LNCAP (cell line): ENCODE results near the gene DNM2.

ENCODE experiments used
- TF ChIP-seq, protein P1 (sequence below): fragments of 450-650 bp; IDR thresholded peaks from 2 replicates; pipeline ENCODE4 v1.5.1; 2017; ENCODE audit warnings: mild to moderate bottlenecking

DNM2 gene

DNA sequence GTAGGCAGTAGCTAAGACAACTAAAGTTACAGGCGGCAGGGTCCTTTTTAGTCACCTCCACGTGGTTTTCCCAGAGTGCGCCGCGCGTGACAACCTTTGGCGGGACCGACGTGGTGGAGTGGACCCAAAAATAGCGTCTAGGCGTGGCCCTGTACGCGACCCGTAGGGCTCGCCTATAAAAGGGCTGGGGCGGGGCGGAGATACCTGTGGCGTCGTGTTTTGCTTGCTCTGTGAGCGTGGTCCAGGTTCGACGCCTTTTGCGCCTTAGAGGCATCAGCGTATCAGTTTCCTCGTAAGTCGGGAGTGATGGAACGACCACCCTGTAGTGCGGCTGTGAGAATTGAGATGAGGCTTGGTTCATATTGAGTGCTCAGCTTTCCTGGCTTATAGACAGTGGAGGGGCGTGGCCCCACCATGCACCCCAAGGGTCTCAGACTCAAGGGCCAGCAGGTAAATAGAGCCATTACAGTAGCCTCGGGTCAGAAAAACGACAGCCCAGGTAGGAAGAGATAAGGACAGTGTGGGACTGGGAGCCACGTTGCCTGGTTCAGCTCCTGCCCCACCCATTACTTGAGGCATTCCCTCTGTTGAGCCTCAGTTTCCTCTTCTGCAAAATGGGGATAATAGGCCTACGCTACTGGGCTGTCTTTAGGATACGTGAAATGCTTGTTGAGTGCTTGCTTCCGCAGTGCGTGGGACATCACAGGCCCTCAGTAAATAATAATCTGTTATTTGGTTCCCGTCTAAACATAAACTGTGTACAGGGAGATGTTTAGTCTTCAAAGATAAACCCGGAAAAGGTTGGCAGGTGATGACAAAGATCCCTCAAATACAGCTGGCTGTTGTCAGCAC lies 118.8 kb downstream of the DNM2 start:
- TF ChIP-seq, protein P1, sequence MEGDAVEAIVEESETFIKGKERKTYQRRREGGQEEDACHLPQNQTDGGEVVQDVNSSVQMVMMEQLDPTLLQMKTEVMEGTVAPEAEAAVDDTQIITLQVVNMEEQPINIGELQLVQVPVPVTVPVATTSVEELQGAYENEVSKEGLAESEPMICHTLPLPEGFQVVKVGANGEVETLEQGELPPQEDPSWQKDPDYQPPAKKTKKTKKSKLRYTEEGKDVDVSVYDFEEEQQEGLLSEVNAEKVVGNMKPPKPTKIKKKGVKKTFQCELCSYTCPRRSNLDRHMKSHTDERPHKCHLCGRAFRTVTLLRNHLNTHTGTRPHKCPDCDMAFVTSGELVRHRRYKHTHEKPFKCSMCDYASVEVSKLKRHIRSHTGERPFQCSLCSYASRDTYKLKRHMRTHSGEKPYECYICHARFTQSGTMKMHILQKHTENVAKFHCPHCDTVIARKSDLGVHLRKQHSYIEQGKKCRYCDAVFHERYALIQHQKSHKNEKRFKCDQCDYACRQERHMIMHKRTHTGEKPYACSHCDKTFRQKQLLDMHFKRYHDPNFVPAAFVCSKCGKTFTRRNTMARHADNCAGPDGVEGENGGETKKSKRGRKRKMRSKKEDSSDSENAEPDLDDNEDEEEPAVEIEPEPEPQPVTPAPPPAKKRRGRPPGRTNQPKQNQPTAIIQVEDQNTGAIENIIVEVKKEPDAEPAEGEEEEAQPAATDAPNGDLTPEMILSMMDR, result no peak

DNA sequence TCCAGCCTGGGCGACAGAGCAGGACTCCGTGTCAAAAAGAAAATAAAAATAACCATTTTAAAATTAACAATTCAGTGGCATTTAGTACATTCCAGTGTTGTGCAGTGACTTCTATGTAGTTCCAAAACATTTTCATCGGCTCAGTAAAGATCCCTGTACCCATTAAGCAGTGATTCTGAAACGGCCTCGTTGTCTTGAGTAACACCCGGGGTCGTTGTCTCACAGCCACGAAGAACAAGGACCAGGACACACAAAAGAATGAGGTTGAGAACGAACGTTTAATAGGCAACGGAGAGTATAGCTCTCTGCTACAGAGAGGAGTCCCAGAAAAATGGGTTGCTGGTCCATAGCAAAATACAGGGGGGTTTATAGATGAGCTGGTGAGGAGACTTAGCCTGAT lies 120.5 kb downstream of the DNM2 start:
- TF ChIP-seq, protein P1, result no peak

DNA sequence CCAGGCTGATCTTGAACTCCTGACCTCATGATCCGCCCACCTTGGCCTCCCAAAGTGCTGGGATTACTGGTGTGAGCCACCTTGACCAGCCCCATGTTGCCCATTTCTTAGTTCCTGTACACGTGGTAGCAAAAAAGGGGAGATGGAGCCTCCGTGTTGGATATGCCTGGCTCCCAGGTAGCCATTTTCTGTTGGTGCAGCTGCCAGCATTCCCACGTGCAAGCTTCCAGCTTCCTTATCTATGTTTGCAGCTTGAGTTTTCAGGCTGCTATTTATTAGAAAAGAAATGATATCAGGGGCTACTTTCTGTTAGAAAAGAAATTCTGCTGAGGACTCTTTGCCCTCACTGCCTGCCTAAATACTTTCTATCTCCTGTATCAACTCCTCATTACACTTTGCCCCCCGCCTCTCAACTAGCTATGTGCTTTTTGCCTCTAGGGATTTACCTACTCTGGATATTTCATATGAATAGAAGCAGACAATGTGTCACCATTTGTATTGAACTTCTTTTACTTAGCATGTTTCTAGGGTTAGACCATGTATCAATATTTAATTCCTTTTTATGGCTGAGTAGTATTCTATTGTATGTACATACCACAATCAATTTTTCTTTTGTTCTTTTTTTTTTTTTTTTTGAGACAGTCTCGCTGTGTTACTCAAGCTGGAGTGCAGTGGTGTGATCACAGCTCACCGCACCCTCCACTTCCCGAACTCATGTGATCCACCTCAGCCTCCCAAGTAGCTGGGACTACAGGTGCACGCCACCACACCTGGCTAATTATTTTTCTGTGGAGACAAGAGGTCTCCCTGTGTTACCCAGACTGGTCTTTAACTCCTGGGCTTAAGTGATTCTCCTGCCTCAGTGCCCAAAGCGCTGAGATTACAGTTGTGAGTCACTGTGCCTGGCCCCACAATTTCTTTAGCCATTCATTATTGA lies 121.5 kb downstream of the DNM2 start:
- TF ChIP-seq, protein P1, result no peak

DNA sequence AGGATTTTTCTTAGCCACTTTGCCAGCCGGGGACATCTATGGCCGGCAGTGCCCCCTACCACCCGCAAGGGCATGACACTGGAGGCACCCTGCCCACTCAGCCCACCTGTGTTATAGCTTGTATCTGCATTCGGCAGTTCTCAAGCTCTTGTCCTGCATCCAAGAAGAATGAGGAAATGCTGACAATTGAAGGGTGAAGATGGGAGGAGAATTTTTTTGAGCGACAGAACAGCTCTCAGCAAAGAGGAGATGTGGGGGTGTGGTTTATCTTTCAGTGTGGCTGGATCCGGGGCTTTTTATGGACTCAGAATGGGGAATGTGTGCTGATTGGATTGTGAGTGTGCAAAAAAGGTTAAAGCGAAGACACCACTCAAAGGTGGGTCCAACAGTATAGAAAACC lies 124.9 kb downstream of the DNM2 start:
- TF ChIP-seq, protein P1, result no peak

DNA sequence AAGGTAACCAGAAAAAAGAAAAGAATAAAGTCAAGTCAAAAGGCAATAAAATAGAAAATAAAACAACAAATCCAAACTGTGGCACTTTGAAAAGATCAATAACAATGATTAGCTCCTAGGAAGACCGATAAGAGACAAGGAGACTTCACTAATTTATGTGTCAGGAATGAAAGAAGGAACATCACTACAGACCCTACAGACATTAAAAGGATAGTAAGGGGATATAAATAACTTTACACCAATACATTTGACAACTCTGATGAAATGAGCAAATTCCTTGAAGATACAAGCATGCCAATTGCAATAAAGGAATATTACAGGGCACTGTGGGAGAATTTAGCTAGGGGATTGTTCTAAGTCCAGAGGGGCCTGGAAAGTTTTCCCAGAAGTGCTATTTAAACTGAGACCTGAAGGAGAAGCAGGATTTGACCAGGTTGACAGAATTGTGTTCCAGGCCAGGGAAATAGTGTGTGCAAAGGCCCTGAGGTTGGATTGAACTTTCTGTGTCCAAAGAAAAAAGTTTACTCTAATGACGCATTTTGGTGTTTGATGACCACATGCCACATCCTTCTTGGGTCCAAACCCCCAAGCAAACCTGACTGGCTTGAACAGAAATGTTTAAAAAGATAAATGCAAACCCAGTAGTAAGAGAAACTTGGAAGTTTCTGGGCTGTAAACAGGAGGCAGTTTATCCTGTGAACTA lies 128.8 kb downstream of the DNM2 start:
- TF ChIP-seq, protein P1, result no peak

DNA sequence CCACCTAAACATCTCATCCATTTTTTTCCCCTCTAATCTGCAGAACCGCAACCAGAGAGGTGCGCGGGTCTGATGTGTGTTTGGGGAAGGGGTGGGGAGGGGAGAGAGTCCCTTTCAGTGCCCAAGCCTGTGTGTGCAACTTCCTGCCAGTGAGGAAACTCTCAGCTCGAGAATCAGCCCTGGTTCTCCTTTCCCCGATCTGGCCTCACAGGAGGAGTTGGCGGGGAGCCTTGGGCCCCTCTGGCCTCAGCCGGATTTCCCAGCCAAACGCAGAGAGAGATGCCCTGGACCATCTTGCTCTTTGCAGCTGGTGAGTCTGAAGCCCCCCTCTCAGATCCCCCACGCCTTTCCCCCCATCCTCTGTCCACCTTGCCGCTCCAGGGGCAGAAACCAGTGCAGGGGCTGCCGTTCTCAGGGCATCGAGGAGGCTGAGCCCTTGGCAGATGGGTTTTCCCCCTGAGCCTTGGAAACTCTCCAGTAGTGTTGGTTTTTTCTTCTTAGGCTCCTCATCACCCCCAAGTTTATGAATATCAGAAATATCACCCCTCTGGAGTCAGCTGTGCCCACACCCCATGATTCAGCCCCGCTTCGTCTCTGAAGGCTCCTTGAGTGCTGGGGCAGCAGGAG lies 130.5 kb downstream of the DNM2 start, which contains the start of gene C19orf38:
TSS of gene C19orf38 (plus strand) at position 186 of the 627 bp plus-strand sequence. CDS start at position 280, 94 bp downstream.
- TF ChIP-seq, protein P1, result no peak

DNA sequence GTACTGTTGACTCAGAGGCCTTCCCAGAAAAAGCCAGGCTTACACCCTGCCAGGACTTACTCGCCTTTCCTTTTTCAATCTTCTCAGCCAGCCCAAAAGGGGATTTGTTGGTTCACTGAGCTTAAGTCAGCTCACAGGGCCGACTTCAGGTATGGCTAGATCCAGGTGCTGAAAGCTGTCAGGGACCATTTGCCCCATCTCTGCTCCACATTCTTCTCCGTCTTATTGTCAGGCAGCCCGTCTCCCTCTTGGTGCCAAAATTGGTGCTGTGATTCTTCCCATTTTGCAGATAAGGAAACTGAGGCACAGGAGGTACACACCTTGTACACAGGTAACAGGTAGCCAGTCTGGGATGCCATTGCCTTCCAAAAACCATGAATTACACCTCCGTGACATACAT lies 132.8 kb downstream of the DNM2 start:
- TF ChIP-seq, protein P1, result no peak
